Measurements from ENCODE around the gene AFAP1. TPM values are rescaled to one million over a fixed set of nuclear protein-coding genes. Genes with fewer than 3 reads are reported as not detected.

Gene AFAP1
- total RNA-seq, 1 experiment from 2014 or later: 23.6 TPM

- Mint-ChIP-seq H3K27ac (no peak overlapping the region), H3K36me3 (no peaks in the 10 kb centered on the region), H3K4me3 (no peak overlapping the region), H3K27me3 (ENCODE audit: low read depth) (no peaks in the 10 kb centered on the region), H3K9me3 (no peaks in the 10 kb centered on the region), H3K4me1 (no peaks in the 10 kb centered on the region)
- DNase-seq (ENCODE audit: low spot score): no peak
- CTCF ChIA-PET: interaction anchor here (1.6 kb wide), 1 partner anchor 46 kb away, joined by 3 read pairs; no protein-coding TSS in a partner anchor
- no peak for TF ChIP-seq FOXK1 (CRISPR knock-in tag; IDR thresholded peaks at IDR 0.05)
- no peak for TF ChIP-seq ZNF263 (CRISPR knock-in tag; IDR thresholded peaks at IDR 0.05; ENCODE audit: low read depth)
- no peak for TF ChIP-seq EMX1 (CRISPR knock-in tag; IDR thresholded peaks at IDR 0.05)
- TF ChIP-seq ZNF121 (CRISPR knock-in tag; IDR thresholded peaks at IDR 0.05): no peak
- TF ChIP-seq ZNF425 (CRISPR knock-in tag; conservative IDR thresholded peaks at IDR 0.05): no peak
- TF ChIP-seq PREB (CRISPR knock-in tag; IDR thresholded peaks at IDR 0.05; ENCODE audit: borderline replicate concordance): no peak
- no peak for TF ChIP-seq SP1 (CRISPR knock-in tag; conservative IDR thresholded peaks at IDR 0.05)
- no peak for ATAC-seq
- POLR2A ChIA-PET: no interaction called here
These were observed 181.2 kb downstream of the AFAP1 start for GRCh38 chr4:7758476-7758875.

GRCh38 chr4:7757501-7758471, 181.9 kb downstream of the AFAP1 start:
- POLR2A ChIA-PET: no interaction called here
- ATAC-seq (no peak), DNase-seq (ENCODE audit: low spot score) (no peak)
- Mint-ChIP-seq H3K27me3 (ENCODE audit: low read depth) (no peaks in the 10 kb centered on the region), H3K4me3 (no peak overlapping the region), H3K9me3 (no peaks in the 10 kb centered on the region), H3K36me3 (no peaks in the 10 kb centered on the region), H3K4me1 (no peaks in the 10 kb centered on the region), H3K27ac (no peak overlapping the region)
- TF ChIP-seq MXD4 (CRISPR knock-in tag; IDR thresholded peaks at IDR 0.05; ENCODE audit: borderline replicate concordance): no peak
- no peak for TF ChIP-seq EMX1 (CRISPR knock-in tag; IDR thresholded peaks at IDR 0.05)
- TF ChIP-seq IRF2 (CRISPR knock-in tag; IDR thresholded peaks at IDR 0.05; ENCODE audit: borderline replicate concordance, low read depth): no peak
- no peak for TF ChIP-seq USF2 (CRISPR knock-in tag; IDR thresholded peaks at IDR 0.05)
- no peak for TF ChIP-seq TEAD1 (CRISPR knock-in tag; IDR thresholded peaks at IDR 0.05)
- TF ChIP-seq CBFB (CRISPR knock-in tag; IDR thresholded peaks at IDR 0.05; ENCODE audit: low read depth): no peak
- TF ChIP-seq ARID4B (CRISPR knock-in tag; IDR thresholded peaks at IDR 0.05; ENCODE audit: borderline replicate concordance): no peak
- no peak for TF ChIP-seq FOXP1 (CRISPR knock-in tag; IDR thresholded peaks at IDR 0.05; ENCODE audit: borderline replicate concordance)
- no peak for TF ChIP-seq ZNF317 (CRISPR knock-in tag; IDR thresholded peaks at IDR 0.05; ENCODE audit: borderline replicate concordance, low read depth)
- TF ChIP-seq PREB (CRISPR knock-in tag; IDR thresholded peaks at IDR 0.05; ENCODE audit: borderline replicate concordance): no peak
- TF ChIP-seq RORB (CRISPR knock-in tag; IDR thresholded peaks at IDR 0.05): no peak
- TF ChIP-seq E2F4 (CRISPR knock-in tag; IDR thresholded peaks at IDR 0.05; ENCODE audit: borderline replicate concordance, low read depth): no peak
- TF ChIP-seq HMGXB4 (CRISPR knock-in tag; IDR thresholded peaks at IDR 0.05): no peak
- CTCF ChIA-PET: interaction anchor here (1.6 kb wide), 1 partner anchor 46 kb away, joined by 3 read pairs; no protein-coding TSS in a partner anchor
